Nephron progenitor cell (in vitro differentiated cells): ENCODE measurements around the gene CCDC107.

Source experiments
- DNase-seq: peaks from one replicate; pipeline ENCODE4 v3.0.0; 2021
- H3K27ac Mint-ChIP-seq: 2 replicates; pipeline ENCODE4 v1.8.0; 2021; ENCODE audit warnings: mild to moderate bottlenecking, moderate library complexity, mixed read lengths
- H3K27me3 Mint-ChIP-seq: 2 replicates; pipeline ENCODE4 v1.8.0; 2021; ENCODE audit warnings: mild to moderate bottlenecking, low read depth, mixed read lengths; ENCODE audit not compliant: poor library complexity
- H3K36me3 Mint-ChIP-seq: 2 replicates; pipeline ENCODE4 v1.8.0; 2021; ENCODE audit warnings: low read depth, mixed read lengths
- H3K4me1 Mint-ChIP-seq: 2 replicates; pipeline ENCODE4 v1.8.0; 2021; ENCODE audit warnings: mixed read lengths
- H3K4me3 Mint-ChIP-seq: 2 replicates; pipeline ENCODE4 v1.8.0; 2021; ENCODE audit warnings: mild to moderate bottlenecking, moderate library complexity, mixed read lengths
- H3K9me3 Mint-ChIP-seq: 2 replicates; pipeline ENCODE4 v1.8.0; 2021; ENCODE audit warnings: mild to moderate bottlenecking, moderate library complexity, mixed read lengths
- TF ChIP-seq, protein P1 (sequence below): fragments of 200-600 bp; sonication (generic); IDR thresholded peaks from 2 replicates; pipeline ENCODE4 v1.5.0; 2021; ENCODE audit warnings: antibody characterized with exemption

The CCDC107 gene

GRCh38 chr9:35666045-35666444, 8.0 kb downstream of the CCDC107 start:
- DNase-seq: no peak
- Mint-ChIP-seq H3K27ac (no peak overlapping the region), H3K9me3 (no peaks in the 10 kb centered on the region), H3K36me3 (peaks cover 14% of the 10 kb centered on the region), H3K27me3 (peaks cover 10% of the 10 kb centered on the region), H3K4me1 (peaks cover 60% of the 10 kb centered on the region), H3K4me3 (peak overlapping the region; percentile 55)
- TF ChIP-seq, protein P1, sequence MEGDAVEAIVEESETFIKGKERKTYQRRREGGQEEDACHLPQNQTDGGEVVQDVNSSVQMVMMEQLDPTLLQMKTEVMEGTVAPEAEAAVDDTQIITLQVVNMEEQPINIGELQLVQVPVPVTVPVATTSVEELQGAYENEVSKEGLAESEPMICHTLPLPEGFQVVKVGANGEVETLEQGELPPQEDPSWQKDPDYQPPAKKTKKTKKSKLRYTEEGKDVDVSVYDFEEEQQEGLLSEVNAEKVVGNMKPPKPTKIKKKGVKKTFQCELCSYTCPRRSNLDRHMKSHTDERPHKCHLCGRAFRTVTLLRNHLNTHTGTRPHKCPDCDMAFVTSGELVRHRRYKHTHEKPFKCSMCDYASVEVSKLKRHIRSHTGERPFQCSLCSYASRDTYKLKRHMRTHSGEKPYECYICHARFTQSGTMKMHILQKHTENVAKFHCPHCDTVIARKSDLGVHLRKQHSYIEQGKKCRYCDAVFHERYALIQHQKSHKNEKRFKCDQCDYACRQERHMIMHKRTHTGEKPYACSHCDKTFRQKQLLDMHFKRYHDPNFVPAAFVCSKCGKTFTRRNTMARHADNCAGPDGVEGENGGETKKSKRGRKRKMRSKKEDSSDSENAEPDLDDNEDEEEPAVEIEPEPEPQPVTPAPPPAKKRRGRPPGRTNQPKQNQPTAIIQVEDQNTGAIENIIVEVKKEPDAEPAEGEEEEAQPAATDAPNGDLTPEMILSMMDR: no peak

GRCh38 chr9:35666549-35666948, 8.5 kb downstream of the CCDC107 start:
- H3K4me1 Mint-ChIP-seq: peaks cover 59% of the 10 kb centered on the region
- TF ChIP-seq, protein P1: no peak
- H3K4me3 Mint-ChIP-seq: no peak overlapping the region
- H3K9me3 Mint-ChIP-seq: no peaks in the 10 kb centered on the region
- H3K27me3 Mint-ChIP-seq: peaks cover 10% of the 10 kb centered on the region
- no peak overlapping the region for H3K27ac Mint-ChIP-seq
- no peak for DNase-seq
- H3K36me3 Mint-ChIP-seq: peaks cover 13% of the 10 kb centered on the region

GRCh38 chr9:35667939-35668338, 9.8 kb downstream of the CCDC107 start:
- H3K27me3 Mint-ChIP-seq: peaks cover 17% of the 10 kb centered on the region
- peaks cover under 1% of the 10 kb centered on the region for H3K36me3 Mint-ChIP-seq
- no peak overlapping the region for H3K4me3 Mint-ChIP-seq
- TF ChIP-seq, protein P1: no peak
- H3K4me1 Mint-ChIP-seq: peaks cover 47% of the 10 kb centered on the region
- DNase-seq: no peak
- no peak overlapping the region for H3K27ac Mint-ChIP-seq
- no peaks in the 10 kb centered on the region for H3K9me3 Mint-ChIP-seq

- DNase-seq: no peak
- Mint-ChIP-seq H3K36me3 (no peaks in the 10 kb centered on the region), H3K27ac (peak overlapping the region; percentile 56), H3K9me3 (no peaks in the 10 kb centered on the region), H3K27me3 (peaks cover 28% of the 10 kb centered on the region), H3K4me3 (no peak overlapping the region), H3K4me1 (peaks cover 39% of the 10 kb centered on the region)
- TF ChIP-seq, protein P1: no peak
Measured at GRCh38 chr9:35669331-35670145, 11.4 kb downstream of the CCDC107 start.

DNA sequence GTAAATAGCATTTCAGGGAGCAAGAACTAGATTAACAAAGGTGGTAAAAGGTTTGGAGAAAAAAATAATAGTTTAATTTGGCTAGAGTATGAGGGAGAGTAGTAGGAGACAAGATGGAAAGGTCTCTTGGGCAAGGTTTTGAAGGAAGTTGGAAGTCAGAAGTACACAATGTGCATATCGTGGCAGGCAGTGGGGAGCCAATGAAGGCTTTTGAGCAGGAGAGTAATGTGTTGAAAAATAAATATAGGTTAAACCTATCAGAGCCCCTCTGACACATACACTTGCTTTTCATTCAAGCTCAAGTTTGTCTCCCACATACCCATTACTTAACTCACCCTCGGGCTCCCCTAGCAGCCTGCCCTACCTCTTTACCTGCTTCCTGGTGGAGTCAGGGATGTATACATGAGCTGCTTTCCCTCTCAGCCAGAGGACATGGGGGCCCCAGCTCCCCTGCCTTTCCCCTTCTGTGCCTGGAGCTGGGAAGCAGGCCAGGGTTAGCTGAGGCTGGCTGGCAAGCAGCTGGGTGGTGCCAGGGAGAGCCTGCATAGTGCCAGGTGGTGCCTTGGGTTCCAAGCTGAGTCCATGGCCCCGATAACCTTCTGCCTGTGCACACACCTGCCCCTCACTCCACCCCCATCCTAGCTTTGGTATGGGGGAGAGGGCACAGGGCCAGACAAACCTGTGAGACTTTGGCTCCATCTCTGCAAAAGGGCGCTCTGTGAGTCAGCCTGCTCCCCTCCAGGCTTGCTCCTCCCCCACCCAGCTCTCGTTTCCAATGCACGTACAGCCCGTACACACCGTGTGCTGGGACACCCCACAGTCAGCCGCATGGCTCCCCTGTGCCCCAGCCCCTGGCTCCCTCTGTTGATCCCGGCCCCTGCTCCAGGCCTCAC, 15.3 kb downstream of the CCDC107 start, which contains the start of gene CA9:
CA9 (plus strand) TSS at position 797 of the 893 bp plus-strand sequence; CDS start at position 829, 32 bp downstream.
- TF ChIP-seq, protein P1: no peak
- Mint-ChIP-seq H3K36me3 (no peaks in the 10 kb centered on the region), H3K27ac (no peak within 1 kb of the TSS), H3K27me3 (peaks cover 31% of the 10 kb centered on the region), H3K4me1 (peaks cover 47% of the 10 kb centered on the region), H3K9me3 (no peaks in the 10 kb centered on the region), H3K4me3 (peak within 1 kb of the TSS; percentile 67)
- DNase-seq: no peak
